Stimulated activated CD8-positive, alpha-beta memory T cell treated with anti-CD3 and anti-CD28 coated beads, Interleukin-4, amount 100 ng/mL, for 24 hours (primary cell): ENCODE results near the gene POLR1D.

Experiments used
- DNase-seq: peaks from one replicate; pipeline ENCODE4 v3.0.0-alpha.2; 2020; ENCODE audit warnings: low read depth

Gene POLR1D

GRCh38 chr13:27621366-27622101, at the start of gene POLR1D:
TSS of gene POLR1D (plus strand) at chr13:27621892. CDS start at chr13:27621984, 92 bp downstream.
- DNase-seq: peak; percentile 66

- no peak for DNase-seq
These were observed 49.3 kb upstream of the POLR1D start for GRCh38 chr13:27572234-27572901.

GRCh38 chr13:27573265-27573664, 48.4 kb upstream of the POLR1D start:
- no peak for DNase-seq

- no peak for DNase-seq
These were observed 47.0 kb upstream of the POLR1D start for GRCh38 chr13:27574661-27575060.

- DNase-seq: no peak
These were observed 43.3 kb upstream of the POLR1D start for GRCh38 chr13:27578121-27579030.

- no peak for DNase-seq
These were observed 38.0 kb upstream of the POLR1D start for GRCh38 chr13:27583645-27584044.

- no peak for DNase-seq
These were observed 34.5 kb upstream of the POLR1D start for GRCh38 chr13:27587095-27587746.

GRCh38 chr13:27588405-27588804, 33.3 kb upstream of the POLR1D start:
- DNase-seq: no peak

GRCh38 chr13:27592865-27593264, 28.8 kb upstream of the POLR1D start:
- DNase-seq: no peak

- no peak for DNase-seq
These were observed 28.4 kb upstream of the POLR1D start for GRCh38 chr13:27593267-27593666.

- no peak for DNase-seq
These were observed 26.5 kb upstream of the POLR1D start for GRCh38 chr13:27595055-27595811.

- no peak for DNase-seq
These were observed 22.6 kb upstream of the POLR1D start for GRCh38 chr13:27599096-27599495.

- no peak for DNase-seq
These were observed 21.7 kb upstream of the POLR1D start for GRCh38 chr13:27599845-27600553.

GRCh38 chr13:27600711-27601110, 21.0 kb upstream of the POLR1D start:
- DNase-seq: no peak

GRCh38 chr13:27601208-27601607, 20.5 kb upstream of the POLR1D start:
- DNase-seq: no peak

- DNase-seq: no peak
These were observed 19.9 kb upstream of the POLR1D start for GRCh38 chr13:27601803-27602202.

GRCh38 chr13:27605099-27605498, 16.6 kb upstream of the POLR1D start:
- DNase-seq: no peak

- no peak for DNase-seq
These were observed 16.0 kb upstream of the POLR1D start for GRCh38 chr13:27605610-27606200.

- DNase-seq: no peak
These were observed 14.6 kb upstream of the POLR1D start for GRCh38 chr13:27607125-27607524.

GRCh38 chr13:27613628-27614027, 8.1 kb upstream of the POLR1D start:
- no peak for DNase-seq
